Astrocyte (in vitro differentiated cells and primary cell): Measurements from ENCODE around the gene LYPLA2.

Experiments
- CTCF ChIP-seq: IDR thresholded peaks from 2 replicates; pipeline ENCODE4 v1.5.1; 2011; ENCODE audit warnings: low read depth, mild to moderate bottlenecking, inconsistent platforms, low read length, moderate library complexity; ENCODE audit not compliant: insufficient read depth
- EZH2 ChIP-seq: IDR thresholded peaks from 2 replicates; pipeline ENCODE4 v1.6.1; 2012; ENCODE audit warnings: mild to moderate bottlenecking, low read length, inconsistent platforms; ENCODE audit not compliant: insufficient read depth

GRCh38 chr1:23823767-23824166 lies 32.8 kb downstream of the LYPLA2 start:
- no peak for TF ChIP-seq EZH2
- no peak for TF ChIP-seq CTCF
